Activated CD8-positive, alpha-beta memory T cell treated with anti-CD3 and anti-CD28 coated beads for 36 hours (primary cell): Measurements from ENCODE around the gene SH2D5. TPM values are rescaled to one million over a fixed set of nuclear protein-coding genes. Genes with fewer than 3 reads are reported as not detected.

Experiments
- CTCF ChIA-PET: fragments of 350-600 bp; sonication (Branson Sonifier 250); formaldehyde crosslinking; loops from one replicate; lab custom pipeline; 2021; ENCODE audit warnings: antibody characterized with exemption; lab: Charles Lee
- POLR2A ChIA-PET: fragments of 350-600 bp; sonication (Branson Sonifier 250); formaldehyde crosslinking; loops from one replicate; lab custom pipeline; 2021; ENCODE audit warnings: antibody characterized with exemption; lab: Charles Lee
- total RNA-seq, 2 experiments: library from RNA; stranded (reverse); gene quantifications; one replicate each; pipeline ENCODE4 v1.2.3, GENCODE V29; 2021

SH2D5 gene
- total RNA-seq = under 1 TPM; 0.34 to 0.55 TPM

- POLR2A ChIA-PET = interaction anchor here (2.0 kb wide), 1 partner anchor 54 kb away, joined by 5 read pairs; the partner anchor contains the start of gene HP1BP3
- CTCF ChIA-PET = interaction anchor here (1.0 to 1.9 kb wide), 2 partner anchors 13 to 36 kb away, joined by 5 read pairs; no protein-coding TSS in a partner anchor
These were observed at the start of gene SH2D5 for GRCh38 chr1:20732588-20733359. Gene SH2D5 (minus strand): TSS chr1:20732703. CDS start chr1:20728044, 4,659 bp downstream.

GRCh38 chr1:20775700-20776099 lies 43.2 kb upstream of the SH2D5 start:
- CTCF ChIA-PET = interaction anchor here (0.6 kb wide), 1 partner anchor 11 kb away, joined by 3 read pairs; no protein-coding TSS in a partner anchor

GRCh38 chr1:20771780-20772179 lies 39.3 kb upstream of the SH2D5 start:
- CTCF ChIA-PET = interaction anchor here (0.9 kb wide), 1 partner anchor 75 kb away, joined by 3 read pairs; no protein-coding TSS in a partner anchor
- POLR2A ChIA-PET = no interaction called here

More at GRCh38 chr1:20775700-20776099, 43.2 kb upstream of the SH2D5 start:
- POLR2A ChIA-PET = no interaction called here

- POLR2A ChIA-PET = no interaction called here
- CTCF ChIA-PET = no interaction called here
These were observed 38.0 kb upstream of the SH2D5 start for GRCh38 chr1:20770314-20771087.

GRCh38 chr1:20767271-20767670 lies 34.8 kb upstream of the SH2D5 start:
- POLR2A ChIA-PET = no interaction called here
- CTCF ChIA-PET = interaction anchor here (1.0 kb wide), 1 partner anchor 19 kb away, joined by 3 read pairs; no protein-coding TSS in a partner anchor

- POLR2A ChIA-PET = no interaction called here
- CTCF ChIA-PET = no interaction called here
These were observed 30.9 kb upstream of the SH2D5 start for GRCh38 chr1:20763417-20763816.

- ChIA-PET CTCF (no interaction called here), POLR2A (no interaction called here)
These were observed 27.8 kb upstream of the SH2D5 start for GRCh38 chr1:20760322-20760721.

- ChIA-PET POLR2A (no interaction called here), CTCF (interaction anchor here (0.6 kb wide), 1 partner anchor 12 kb away, joined by 3 read pairs; no protein-coding TSS in a partner anchor)
These were observed 21.1 kb upstream of the SH2D5 start for GRCh38 chr1:20753589-20753988.

GRCh38 chr1:20751462-20751990 lies 19.0 kb upstream of the SH2D5 start:
- ChIA-PET CTCF (interaction anchor here (0.6 to 1.5 kb wide), 3 partner anchors 13 to 459 kb away, joined by 3 read pairs; no protein-coding TSS in a partner anchor), POLR2A (no interaction called here)

- POLR2A ChIA-PET = no interaction called here
- CTCF ChIA-PET = no interaction called here
These were observed 10.2 kb upstream of the SH2D5 start for GRCh38 chr1:20742671-20743070.

GRCh38 chr1:20740781-20741180 lies 8.3 kb upstream of the SH2D5 start:
- ChIA-PET CTCF (interaction anchor here (1.3 kb wide), 1 partner anchor 44 kb away, joined by 5 read pairs; no protein-coding TSS in a partner anchor), POLR2A (no interaction called here)

- ChIA-PET CTCF (no interaction called here), POLR2A (no interaction called here)
These were observed 6.7 kb upstream of the SH2D5 start for GRCh38 chr1:20739225-20739624.

GRCh38 chr1:20735581-20736111 lies 3.1 kb upstream of the SH2D5 start:
- CTCF ChIA-PET = no interaction called here
- POLR2A ChIA-PET = no interaction called here

- CTCF ChIA-PET = interaction anchor here (0.6 to 1.9 kb wide), 3 partner anchors 14 to 37 kb away, joined by 3 to 5 read pairs (median 5); no protein-coding TSS in a partner anchor
- POLR2A ChIA-PET = interaction anchor here (2.0 kb wide), 1 partner anchor 53 kb away, joined by 5 read pairs; the partner anchor contains the start of gene HP1BP3
These were observed 965 bp upstream of the SH2D5 start for GRCh38 chr1:20733360-20733975.

- CTCF ChIA-PET = interaction anchor here (1.9 kb wide), 1 partner anchor 13 kb away, joined by 5 read pairs; no protein-coding TSS in a partner anchor
- POLR2A ChIA-PET = no interaction called here
These were observed 374 bp downstream of the SH2D5 start for GRCh38 chr1:20732071-20732587.

- CTCF ChIA-PET = interaction anchor here (0.5 to 1.0 kb wide), 3 partner anchors 18 to 241 kb away, joined by 3 to 4 read pairs (median 4); no protein-coding TSS in a partner anchor
- POLR2A ChIA-PET = interaction anchor here (0.7 kb wide), 1 partner anchor 393 kb away, joined by 4 read pairs; no protein-coding TSS in a partner anchor
These were observed 1.2 kb downstream of the SH2D5 start for GRCh38 chr1:20731057-20731991.

- ChIA-PET POLR2A (no interaction called here), CTCF (interaction anchor here (0.5 to 1.0 kb wide), 3 partner anchors 19 to 242 kb away, joined by 3 to 4 read pairs (median 4); no protein-coding TSS in a partner anchor)
These were observed 1.8 kb downstream of the SH2D5 start for GRCh38 chr1:20730690-20731056.
